ENCODE results near the gene CST6.

The CST6 gene

DNA sequence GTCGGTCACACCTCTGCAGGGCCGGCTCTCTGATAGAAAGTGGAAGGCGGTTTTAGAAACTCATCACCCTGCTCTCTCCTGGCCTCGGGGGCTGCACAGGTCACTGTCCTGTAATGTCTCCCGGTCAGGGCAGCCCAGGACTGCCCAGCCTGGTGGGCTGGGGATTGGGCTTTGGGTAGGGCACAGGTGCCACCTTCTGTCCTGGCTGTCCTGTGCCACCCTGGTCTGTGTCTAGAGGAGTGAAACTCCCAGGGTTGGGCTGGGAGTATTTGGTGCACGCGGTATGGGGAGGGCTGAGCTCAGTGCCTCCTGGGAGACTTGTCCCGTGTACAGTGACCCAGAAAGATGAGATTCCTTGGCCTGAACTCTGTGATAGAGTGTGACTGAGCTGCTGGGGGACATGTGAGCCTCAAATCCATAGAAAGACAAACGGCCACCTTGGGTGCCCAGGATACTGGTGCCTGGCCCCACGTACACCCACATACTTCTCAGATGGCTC lies 32.5 kb upstream of the CST6 start:
- Histone ChIP-seq H3K27ac (no peak overlapping the region), H3K4me3 (no peak overlapping the region)
- DNase-seq (ENCODE audit: low spot score) = no peak
- TF ChIP-seq, protein P1, sequence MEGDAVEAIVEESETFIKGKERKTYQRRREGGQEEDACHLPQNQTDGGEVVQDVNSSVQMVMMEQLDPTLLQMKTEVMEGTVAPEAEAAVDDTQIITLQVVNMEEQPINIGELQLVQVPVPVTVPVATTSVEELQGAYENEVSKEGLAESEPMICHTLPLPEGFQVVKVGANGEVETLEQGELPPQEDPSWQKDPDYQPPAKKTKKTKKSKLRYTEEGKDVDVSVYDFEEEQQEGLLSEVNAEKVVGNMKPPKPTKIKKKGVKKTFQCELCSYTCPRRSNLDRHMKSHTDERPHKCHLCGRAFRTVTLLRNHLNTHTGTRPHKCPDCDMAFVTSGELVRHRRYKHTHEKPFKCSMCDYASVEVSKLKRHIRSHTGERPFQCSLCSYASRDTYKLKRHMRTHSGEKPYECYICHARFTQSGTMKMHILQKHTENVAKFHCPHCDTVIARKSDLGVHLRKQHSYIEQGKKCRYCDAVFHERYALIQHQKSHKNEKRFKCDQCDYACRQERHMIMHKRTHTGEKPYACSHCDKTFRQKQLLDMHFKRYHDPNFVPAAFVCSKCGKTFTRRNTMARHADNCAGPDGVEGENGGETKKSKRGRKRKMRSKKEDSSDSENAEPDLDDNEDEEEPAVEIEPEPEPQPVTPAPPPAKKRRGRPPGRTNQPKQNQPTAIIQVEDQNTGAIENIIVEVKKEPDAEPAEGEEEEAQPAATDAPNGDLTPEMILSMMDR (IDR thresholded peaks at IDR 0.05) = no peak

DNA sequence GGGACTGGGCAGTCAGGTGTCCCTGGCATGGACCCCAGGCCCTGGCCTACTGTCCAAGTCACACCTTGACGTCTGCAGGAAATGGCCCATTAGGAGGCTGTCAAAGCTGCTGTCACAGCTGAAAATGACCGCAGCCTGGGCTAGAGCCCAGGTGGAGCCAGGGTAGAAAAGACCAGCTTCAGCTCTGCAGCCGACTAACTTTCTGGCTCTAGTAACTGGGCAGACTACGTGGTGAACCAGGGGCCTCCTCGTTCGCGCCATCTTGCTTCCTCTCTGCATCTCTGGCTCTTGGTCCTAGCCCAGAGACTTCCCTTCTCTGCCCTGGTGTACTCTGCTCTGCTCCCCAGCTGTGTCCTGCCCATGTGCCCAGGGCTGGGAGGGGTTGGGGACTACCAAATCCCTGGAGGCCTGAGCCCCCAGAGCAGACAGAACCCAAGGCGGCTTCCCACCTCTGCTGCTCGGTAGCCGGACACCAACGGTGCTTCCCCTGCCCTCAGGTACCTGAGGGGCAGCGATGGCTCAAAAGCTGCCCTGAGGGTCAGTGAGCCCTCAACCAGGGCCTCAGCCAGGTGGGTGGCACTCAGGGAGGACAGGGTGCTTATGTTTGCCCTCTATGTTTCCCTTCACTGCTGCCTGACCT lies 30.6 kb upstream of the CST6 start:
- Histone ChIP-seq H3K4me3 (no peak overlapping the region), H3K27ac (no peak overlapping the region)
- TF ChIP-seq, protein P1 (IDR thresholded peaks at IDR 0.05) = no peak
- DNase-seq (ENCODE audit: low spot score) = no peak

DNA sequence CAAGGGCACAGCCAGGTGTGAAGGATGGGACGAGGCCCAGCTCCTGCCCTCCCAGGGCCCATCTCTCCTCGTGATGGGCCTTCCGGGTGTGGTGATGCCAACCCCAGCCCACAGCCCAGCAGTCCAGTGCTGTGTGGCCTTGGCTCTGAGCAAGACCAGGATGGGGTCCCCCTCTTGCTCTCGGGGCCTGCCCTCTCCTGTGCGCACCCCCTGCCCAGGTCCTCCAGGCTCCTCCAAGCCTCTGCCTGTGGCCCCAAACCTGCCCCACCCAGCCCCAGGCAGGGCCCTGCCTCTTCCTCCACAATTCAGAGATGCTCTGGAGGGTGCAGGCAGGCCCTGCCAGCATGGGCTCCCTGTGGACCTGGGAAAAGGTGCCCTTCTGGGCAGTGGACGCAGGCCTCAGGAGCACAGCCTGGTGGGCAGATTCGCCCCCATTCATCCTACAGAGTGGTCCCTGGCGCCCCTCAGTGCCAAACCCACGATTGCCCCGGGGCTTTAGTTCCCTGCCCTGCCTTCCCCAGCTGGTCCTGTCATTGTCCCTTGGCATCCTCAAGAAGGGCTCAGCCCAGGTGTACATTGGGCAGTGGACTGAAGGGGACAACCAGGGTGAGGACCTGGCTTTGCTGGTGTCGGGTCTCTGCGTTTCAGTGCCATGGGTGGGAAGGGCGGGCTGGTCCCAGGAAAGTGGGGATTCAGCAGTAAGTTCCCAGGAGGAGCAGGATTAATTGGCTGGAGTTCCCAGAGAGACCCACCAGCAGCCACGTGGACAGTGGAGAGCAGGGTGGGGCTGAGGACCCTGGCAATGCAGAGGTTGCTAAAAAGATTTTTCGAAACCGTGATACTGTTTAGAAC lies 29.6 kb upstream of the CST6 start:
- H3K27ac ChIP-seq = no peak overlapping the region

DNA sequence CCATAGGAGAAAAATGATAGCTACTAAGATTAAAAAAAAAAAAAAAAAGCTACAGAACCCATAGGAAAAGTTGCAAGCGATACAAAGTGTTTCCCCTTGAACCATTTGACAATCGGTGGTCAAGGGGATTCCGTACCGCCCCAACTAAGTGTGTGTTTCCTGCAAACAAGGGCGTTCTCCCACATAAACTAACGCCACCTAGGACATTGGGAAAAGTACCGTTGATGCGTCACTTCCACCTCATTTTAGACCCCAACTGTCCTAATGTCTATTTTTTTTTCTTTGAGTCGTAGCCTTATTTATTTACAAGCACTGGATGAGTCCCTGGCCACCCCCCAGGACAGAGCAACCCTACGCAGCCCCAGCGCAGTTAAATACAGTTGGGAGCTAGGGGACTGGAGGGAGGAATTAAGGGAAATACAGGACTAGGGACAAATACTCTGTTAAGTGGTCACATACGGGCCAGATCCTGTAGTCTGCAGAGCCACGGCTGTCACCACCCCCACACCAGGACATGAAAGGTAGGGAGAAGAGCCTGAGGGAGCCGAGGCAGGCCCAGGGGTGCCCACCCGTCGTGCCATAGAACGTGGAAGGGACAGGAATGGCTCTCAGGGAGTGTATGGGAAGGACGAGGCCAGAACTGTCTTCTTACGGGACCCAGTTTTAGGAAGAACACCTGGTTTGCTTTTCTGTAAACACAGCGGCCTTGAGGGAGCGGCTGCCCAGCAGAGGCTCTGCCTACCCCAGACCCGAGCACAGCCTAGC lies 28.8 kb upstream of the CST6 start:
- no peak overlapping the region for H3K4me3 ChIP-seq
- H3K27ac ChIP-seq = no peak overlapping the region
- no peak for DNase-seq (ENCODE audit: low spot score)
- TF ChIP-seq, protein P1 (IDR thresholded peaks at IDR 0.05) = no peak

More for the DNA sequence above, 29.6 kb upstream of the CST6 start:
- TF ChIP-seq, protein P1 (IDR thresholded peaks at IDR 0.05) = no peak
- no peak overlapping the region for H3K4me3 ChIP-seq
- DNase-seq (ENCODE audit: low spot score) = no peak

DNA sequence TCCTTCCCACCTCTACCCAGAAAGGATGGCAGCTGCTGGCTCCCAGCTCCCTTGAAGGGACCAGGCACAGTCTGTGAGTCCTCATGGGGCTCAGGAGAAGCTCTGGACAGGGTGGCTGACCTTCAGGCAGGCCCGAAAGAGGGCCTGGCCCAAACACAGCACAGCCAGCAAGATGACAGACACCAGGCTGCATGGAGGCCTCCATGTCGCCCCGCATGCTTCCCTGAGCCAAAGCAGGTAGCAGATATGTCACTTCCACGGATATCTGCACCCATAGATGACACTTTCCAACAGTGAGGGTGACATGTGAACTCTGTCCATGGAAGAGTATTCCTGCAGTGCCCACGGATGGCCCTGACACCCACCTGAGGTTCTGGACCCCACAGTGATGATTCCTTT lies 28.2 kb upstream of the CST6 start:
- no peak for DNase-seq (ENCODE audit: low spot score)
- no peak overlapping the region for H3K4me3 ChIP-seq
- TF ChIP-seq, protein P1 (IDR thresholded peaks at IDR 0.05) = no peak
- H3K27ac ChIP-seq = peak overlapping the region in 1 of 2 donors; percentile 20

DNA sequence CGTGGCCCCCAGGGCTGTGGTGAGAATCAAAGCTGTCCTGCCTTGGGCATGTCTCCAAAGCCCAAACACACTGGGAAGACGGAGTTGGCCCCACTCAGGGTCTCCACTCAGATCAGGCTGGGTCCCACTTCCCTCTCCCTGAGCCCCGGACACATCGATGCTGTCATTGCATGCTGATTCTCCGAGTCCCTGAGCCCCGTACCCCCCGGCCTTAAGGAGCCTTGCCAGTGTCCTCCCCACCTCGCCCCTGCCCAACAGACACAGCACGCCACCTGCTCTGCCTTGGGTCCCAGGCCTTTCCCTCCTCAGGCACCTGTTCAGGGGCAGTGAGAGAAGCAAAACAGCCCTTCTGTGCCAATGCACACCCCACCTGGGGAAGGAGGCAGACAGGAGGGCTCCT lies 24.5 kb upstream of the CST6 start:
- DNase-seq (ENCODE audit: low spot score) = no peak
- Histone ChIP-seq H3K27ac (no peak overlapping the region), H3K4me3 (no peak overlapping the region)
- TF ChIP-seq, protein P1 (IDR thresholded peaks at IDR 0.05) = no peak

Measured in coronary artery (tissue), 2 donors.